AG09309 (cell line): ENCODE measurements around the gene CALN1.

Experiments
- DNase-seq: peaks from one replicate; pipeline ENCODE4 v3.0.0-alpha.2; 2010; ENCODE audit warnings: low read depth
- H3K4me3 ChIP-seq: 2 replicates; pipeline ENCODE4 v1.5.1; 2011; ENCODE audit warnings: mild to moderate bottlenecking, low read depth, low read length, moderate library complexity; ENCODE audit not compliant: control insufficient read depth
- CTCF ChIP-seq: IDR thresholded peaks from 2 replicates; pipeline ENCODE4 v1.5.1; 2011; ENCODE audit warnings: mild to moderate bottlenecking, low read depth, low read length, inconsistent platforms; ENCODE audit not compliant: insufficient read depth, control insufficient read depth; ENCODE audit errors: missing control alignments

The CALN1 gene

GRCh38 chr7:72334698-72335097 is 77.4 kb downstream of the CALN1 start:
- no peak for TF ChIP-seq CTCF
- no peak overlapping the region for H3K4me3 ChIP-seq
- no peak for DNase-seq

GRCh38 chr7:72334066-72334465 is 78.1 kb downstream of the CALN1 start:
- no peak for DNase-seq
- no peak overlapping the region for H3K4me3 ChIP-seq
- no peak for TF ChIP-seq CTCF

GRCh38 chr7:72326811-72327210 is 85.3 kb downstream of the CALN1 start:
- no peak for TF ChIP-seq CTCF
- DNase-seq = no peak

GRCh38 chr7:72326365-72326764 is 85.8 kb downstream of the CALN1 start:
- H3K4me3 ChIP-seq = no peak overlapping the region
- TF ChIP-seq CTCF = no peak
- DNase-seq = no peak

More at GRCh38 chr7:72326811-72327210, 85.3 kb downstream of the CALN1 start:
- H3K4me3 ChIP-seq = no peak overlapping the region

- H3K4me3 ChIP-seq = no peak overlapping the region
- no peak for TF ChIP-seq CTCF
- no peak for DNase-seq
Measured at GRCh38 chr7:72325561-72325960, 86.6 kb downstream of the CALN1 start.

- no peak for DNase-seq
- no peak for TF ChIP-seq CTCF
- H3K4me3 ChIP-seq = no peak overlapping the region
Measured at GRCh38 chr7:72321637-72322036, 90.5 kb downstream of the CALN1 start.

GRCh38 chr7:72321081-72321480 is 91.1 kb downstream of the CALN1 start:
- H3K4me3 ChIP-seq = no peak overlapping the region
- TF ChIP-seq CTCF = no peak
- no peak for DNase-seq
